Caco-2 (cell line): ENCODE results near the gene RUFY4. TPM values are rescaled to one million over a fixed set of nuclear protein-coding genes. Genes with fewer than 3 reads are reported as not detected.

Experiments used
- BruUV-seq: library from RNA; stranded (reverse); fragments of 400-500 nt; replicated peaks from 2 replicates; lab custom pipeline; 2021; lab: Mats Ljungman, UMichigan
- CTCF ChIA-PET: fragments of 300-600 bp; sonication (Branson Sonifier 250); formaldehyde crosslinking; loops from one replicate; lab custom pipeline; 2022; ENCODE audit warnings: antibody characterized with exemption; lab: Charles Lee
- POLR2A ChIA-PET: fragments of 300-600 bp; sonication (Branson Sonifier 250); formaldehyde crosslinking; loops from one replicate; lab custom pipeline; 2022; ENCODE audit warnings: antibody characterized with exemption; lab: Charles Lee
- DNase-seq, 2 experiments: peaks; one replicate each; pipeline versions ENCODE4 v3.0.0 to v3.0.0-alpha.2; 2020 to 2022
- H3K27me3 ChIP-seq: replicated peaks from 2 replicates; pipeline ENCODE4 v1.6.0; 2011; ENCODE audit warnings: low read length; ENCODE audit not compliant: control insufficient read depth, insufficient read depth
- H3K36me3 ChIP-seq: 2 replicates; pipeline ENCODE4 v1.5.1; 2011; ENCODE audit warnings: low read length; ENCODE audit not compliant: control insufficient read depth, insufficient read depth
- H3K4me1 ChIP-seq: fragments of 250-450 bp; sonication (Bioruptor Pico); 2 replicates; pipeline ENCODE4 v1.5.1; 2020; ENCODE audit warnings: mild to moderate bottlenecking
- H3K4me3 ChIP-seq: 2 replicates; pipeline ENCODE4 v1.5.1; 2011; ENCODE audit warnings: low read depth, mild to moderate bottlenecking, control low read depth, low read length
- H3K9me3 ChIP-seq: fragments of 250-450 bp; sonication (Bioruptor Pico); 2 replicates; pipeline ENCODE4 v1.5.1; 2020; ENCODE audit warnings: mild to moderate bottlenecking, moderate library complexity
- H3K27ac Mint-ChIP-seq: one replicate; pipeline ENCODE4 v1.8.0; 2022; ENCODE audit warnings: mixed read lengths; ENCODE audit not compliant: unreplicated experiment
- H3K27me3 Mint-ChIP-seq: one replicate; pipeline ENCODE4 v1.8.0; 2022; ENCODE audit warnings: mixed read lengths; ENCODE audit not compliant: insufficient read depth, unreplicated experiment
- H3K36me3 Mint-ChIP-seq: one replicate; pipeline ENCODE4 v1.8.0; 2022; ENCODE audit warnings: mild to moderate bottlenecking, mixed read lengths; ENCODE audit not compliant: insufficient read depth, unreplicated experiment
- H3K4me1 Mint-ChIP-seq: one replicate; pipeline ENCODE4 v1.8.0; 2022; ENCODE audit warnings: low read depth, mixed read lengths; ENCODE audit not compliant: unreplicated experiment
- H3K4me3 Mint-ChIP-seq: one replicate; pipeline ENCODE4 v1.8.0; 2022; ENCODE audit warnings: mild to moderate bottlenecking, moderate library complexity, mixed read lengths; ENCODE audit not compliant: unreplicated experiment
- H3K9me3 Mint-ChIP-seq: one replicate; pipeline ENCODE4 v1.8.0; 2022; ENCODE audit warnings: mixed read lengths; ENCODE audit not compliant: unreplicated experiment
- intact Hi-C: fragments of 100-400 bp; cut with micrococcal nuclease; formaldehyde crosslinking; loops from one replicate; pipeline ENCODE4 v1.10.0; 2022; ENCODE audit not compliant: unreplicated experiment
- total RNA-seq: library from RNA; stranded (reverse); gene quantifications from 2 replicates; pipeline ENCODE4 v1.2.3, GENCODE V29; 2022
- TF ChIP-seq, protein P1 (sequence below), 2 experiments: fragments of 200-600 bp in 1 of 2; IDR thresholded peaks; 1 replicate in 1 of 2; 2 replicates in 1 of 2; pipeline versions ENCODE4 v1.5.1 to v1.8.0; 2011 to 2022; ENCODE audit warnings: antibody characterized with exemption in 1 of 2, control low read depth in 1 of 2, inconsistent platforms in 1 of 2, low read depth in 1 of 2, low read length in 1 of 2, mild to moderate bottlenecking in 1 of 2, moderate library complexity in 1 of 2; ENCODE audit not compliant: insufficient read depth in 1 of 2, severe bottlenecking in 1 of 2, unreplicated experiment in 1 of 2

RUFY4 gene
- total RNA-seq, 1 experiment from 2014 or later = not detected

DNA sequence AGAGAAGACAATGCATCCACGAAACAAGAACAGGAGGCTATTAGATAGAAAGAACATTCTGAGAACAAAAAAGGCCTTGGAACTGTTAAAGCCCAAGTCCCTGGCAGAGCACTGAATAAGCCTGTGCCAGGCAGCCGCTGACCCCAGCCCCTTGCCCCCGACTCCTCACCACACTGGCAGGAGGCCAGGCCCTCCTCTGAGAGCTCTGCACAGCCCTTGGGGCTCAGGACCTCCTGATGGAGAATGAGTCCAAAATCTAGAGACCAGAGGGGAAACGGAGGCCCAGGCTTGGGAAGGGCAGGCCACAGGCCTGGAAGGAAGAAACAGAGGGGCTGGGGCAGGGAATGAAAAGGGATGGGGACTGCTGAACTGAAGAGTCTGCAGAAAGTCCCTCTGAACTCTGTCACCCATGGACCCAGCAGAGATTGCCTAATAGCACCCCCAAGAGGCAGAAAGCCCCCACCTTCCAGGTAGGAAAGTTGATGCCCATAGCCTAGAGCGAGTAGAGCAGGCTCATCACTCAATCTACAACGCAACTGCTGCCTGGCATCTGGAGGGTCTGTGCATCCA is 48.0 kb upstream of the RUFY4 start:
- intact Hi-C loops = no loop called here
- POLR2A ChIA-PET = no interaction called here
- Mint-ChIP-seq H3K36me3 (no peaks in the 10 kb centered on the region), H3K27ac (no peak overlapping the region), H3K9me3 (no peaks in the 10 kb centered on the region), H3K27me3 (peaks cover 3% of the 10 kb centered on the region), H3K4me1 (no peaks in the 10 kb centered on the region), H3K4me3 (no peak overlapping the region)
- no peaks in the 10 kb centered on the region for H3K9me3 ChIP-seq
- H3K4me1 ChIP-seq = no peaks in the 10 kb centered on the region
- no peaks in the 10 kb centered on the region for H3K36me3 ChIP-seq
- CTCF ChIA-PET = no interaction called here
- BruUV-seq = no TSS peak
- no peak overlapping the region for H3K4me3 ChIP-seq
- TF ChIP-seq, protein P1, sequence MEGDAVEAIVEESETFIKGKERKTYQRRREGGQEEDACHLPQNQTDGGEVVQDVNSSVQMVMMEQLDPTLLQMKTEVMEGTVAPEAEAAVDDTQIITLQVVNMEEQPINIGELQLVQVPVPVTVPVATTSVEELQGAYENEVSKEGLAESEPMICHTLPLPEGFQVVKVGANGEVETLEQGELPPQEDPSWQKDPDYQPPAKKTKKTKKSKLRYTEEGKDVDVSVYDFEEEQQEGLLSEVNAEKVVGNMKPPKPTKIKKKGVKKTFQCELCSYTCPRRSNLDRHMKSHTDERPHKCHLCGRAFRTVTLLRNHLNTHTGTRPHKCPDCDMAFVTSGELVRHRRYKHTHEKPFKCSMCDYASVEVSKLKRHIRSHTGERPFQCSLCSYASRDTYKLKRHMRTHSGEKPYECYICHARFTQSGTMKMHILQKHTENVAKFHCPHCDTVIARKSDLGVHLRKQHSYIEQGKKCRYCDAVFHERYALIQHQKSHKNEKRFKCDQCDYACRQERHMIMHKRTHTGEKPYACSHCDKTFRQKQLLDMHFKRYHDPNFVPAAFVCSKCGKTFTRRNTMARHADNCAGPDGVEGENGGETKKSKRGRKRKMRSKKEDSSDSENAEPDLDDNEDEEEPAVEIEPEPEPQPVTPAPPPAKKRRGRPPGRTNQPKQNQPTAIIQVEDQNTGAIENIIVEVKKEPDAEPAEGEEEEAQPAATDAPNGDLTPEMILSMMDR (IDR thresholded peaks at IDR 0.05; ENCODE audit: insufficient read depth in 1 of 2, low read depth in 1 of 2, low read length in 1 of 2, severe bottlenecking in 1 of 2, unreplicated experiment in 1 of 2) = no peak
- no peak for DNase-seq
- no peaks in the 10 kb centered on the region for H3K27me3 ChIP-seq

DNA sequence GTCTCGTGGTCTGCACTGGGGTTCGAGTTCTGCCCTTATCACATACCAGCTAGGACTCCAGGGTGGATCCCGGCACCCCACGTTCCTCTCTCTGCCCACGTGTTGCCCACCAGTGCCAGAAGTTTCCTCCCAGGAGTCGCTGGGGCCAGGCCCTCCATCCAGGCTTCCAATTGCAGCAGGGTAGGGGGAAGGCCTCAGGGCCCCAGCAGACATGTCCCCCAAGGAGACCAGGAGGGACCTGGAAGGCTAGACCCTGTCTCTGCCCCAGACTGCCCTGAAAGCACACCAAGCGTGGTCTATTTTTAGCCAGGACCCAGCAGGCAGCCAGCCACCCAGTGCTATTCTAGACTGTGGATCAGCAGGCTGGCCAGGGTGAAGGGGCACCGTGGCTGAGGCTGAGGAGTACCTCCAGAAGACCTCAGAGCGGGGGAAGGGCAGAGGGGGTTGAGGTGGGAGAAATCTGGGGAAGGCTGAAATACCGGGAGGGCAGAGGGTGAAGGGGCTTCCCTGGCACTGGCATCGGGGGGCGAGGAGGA is 47.4 kb upstream of the RUFY4 start:
- no peaks in the 10 kb centered on the region for H3K27me3 ChIP-seq
- H3K4me1 ChIP-seq = no peaks in the 10 kb centered on the region
- H3K4me3 Mint-ChIP-seq = no peak overlapping the region
- ChIA-PET CTCF (no interaction called here), POLR2A (no interaction called here)
- intact Hi-C loops = no loop called here
- no peaks in the 10 kb centered on the region for H3K9me3 Mint-ChIP-seq
- DNase-seq = peak in 1 of 2 experiments; percentile 26
- no peaks in the 10 kb centered on the region for H3K9me3 ChIP-seq
- H3K27ac Mint-ChIP-seq = no peak overlapping the region
- no peaks in the 10 kb centered on the region for H3K36me3 ChIP-seq
- no peaks in the 10 kb centered on the region for H3K4me1 Mint-ChIP-seq
- H3K36me3 Mint-ChIP-seq = no peaks in the 10 kb centered on the region
- peaks cover 1% of the 10 kb centered on the region for H3K27me3 Mint-ChIP-seq
- BruUV-seq = no TSS peak
- TF ChIP-seq, protein P1 (IDR thresholded peaks at IDR 0.05; ENCODE audit: insufficient read depth in 1 of 2, low read depth in 1 of 2, low read length in 1 of 2, severe bottlenecking in 1 of 2, unreplicated experiment in 1 of 2) = no peak
- H3K4me3 ChIP-seq = no peak overlapping the region

DNA sequence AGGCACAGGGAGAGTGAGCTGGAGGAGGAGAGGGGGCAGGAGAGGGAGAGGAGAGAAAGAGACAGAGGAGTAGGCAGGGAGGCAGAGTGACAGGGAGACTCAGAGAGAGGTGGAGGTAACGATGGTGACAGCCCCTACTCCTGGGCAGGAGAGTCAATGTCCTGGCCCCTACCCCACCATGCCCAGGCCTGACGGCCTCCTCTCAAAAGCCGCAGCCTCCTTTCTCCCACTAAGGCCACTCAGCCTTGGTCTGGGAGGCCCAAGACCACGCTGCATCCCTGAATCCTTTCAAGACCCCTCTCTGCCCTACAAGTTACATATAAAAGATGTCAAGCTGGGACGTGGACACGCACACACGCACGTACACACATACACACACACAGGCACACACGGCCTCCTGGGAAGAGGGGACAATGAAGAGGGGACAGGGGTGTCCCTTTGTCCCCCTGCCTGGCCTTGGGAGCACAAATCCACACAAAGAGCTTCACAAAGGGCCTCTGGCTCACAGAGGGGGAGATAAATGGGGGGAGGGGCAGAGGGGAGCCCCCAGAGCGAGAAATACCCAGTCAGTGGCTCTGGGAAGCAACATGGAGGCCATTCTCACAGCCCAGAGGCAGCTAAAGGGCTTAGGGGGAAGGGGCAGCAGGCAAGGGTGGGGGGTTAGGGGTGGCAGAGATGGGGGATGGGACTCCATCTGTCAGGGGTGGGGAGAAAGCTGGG is 46.8 kb upstream of the RUFY4 start:
- H3K36me3 ChIP-seq = no peaks in the 10 kb centered on the region
- BruUV-seq = no TSS peak
- Mint-ChIP-seq H3K4me1 (no peaks in the 10 kb centered on the region), H3K9me3 (no peaks in the 10 kb centered on the region), H3K27ac (no peak overlapping the region), H3K27me3 (no peaks in the 10 kb centered on the region), H3K36me3 (no peaks in the 10 kb centered on the region), H3K4me3 (no peak overlapping the region)
- no peaks in the 10 kb centered on the region for H3K9me3 ChIP-seq
- H3K4me1 ChIP-seq = no peaks in the 10 kb centered on the region
- TF ChIP-seq, protein P1 (IDR thresholded peaks at IDR 0.05; ENCODE audit: insufficient read depth in 1 of 2, low read depth in 1 of 2, low read length in 1 of 2, severe bottlenecking in 1 of 2, unreplicated experiment in 1 of 2) = no peak
- ChIA-PET POLR2A (no interaction called here), CTCF (no interaction called here)
- no peaks in the 10 kb centered on the region for H3K27me3 ChIP-seq
- no peak overlapping the region for H3K4me3 ChIP-seq
- intact Hi-C loops = no loop called here
- DNase-seq = peak in 1 of 2 experiments; percentile 29
